ENCODE measurements around the gene ZNF584. TPM values are rescaled to one million over a fixed set of nuclear protein-coding genes. Genes with fewer than 3 reads are reported as not detected.

The ZNF584 gene
- total RNA-seq, 2 donors from 2014 or later = 13.2 to 25.0 TPM

GRCh38 chr19:58450856-58451357 lies 42.5 kb downstream of the ZNF584 start:
- DNase-seq = no peak
- intact Hi-C loops (cut with DNase I) = no loop called here
- ATAC-seq = peak in 1 of 2 donors; percentile 7

GRCh38 chr19:58451358-58452101 lies 43.1 kb downstream of the ZNF584 start, which contains the start of gene ZNF324B:
ZNF324B (plus strand) TSS chr19:58451622; CDS start chr19:58453702, 2,080 bp downstream.
- DNase-seq (peak; percentile 98), ATAC-seq (peak; percentile 99)
- intact Hi-C loops (cut with DNase I) = no loop called here

DNA sequence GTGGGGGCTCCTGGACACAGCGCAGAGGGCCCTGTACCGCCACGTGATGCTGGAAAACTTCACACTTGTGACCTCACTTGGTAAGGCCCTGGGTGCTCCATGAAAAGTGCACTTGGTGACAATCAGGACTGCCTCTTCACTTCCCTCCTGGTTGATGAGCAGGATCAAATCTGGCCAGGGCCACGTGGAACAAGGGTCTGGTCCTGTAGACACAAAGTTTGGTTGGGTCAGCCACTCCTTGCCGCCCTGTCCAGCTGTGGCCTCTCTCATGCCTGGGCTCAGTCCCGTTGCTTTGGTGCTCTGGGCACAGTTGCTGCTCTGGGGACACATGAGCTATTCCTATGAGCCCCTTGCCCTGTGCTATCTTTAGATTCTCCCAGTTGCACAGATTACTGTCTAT lies 45.3 kb downstream of the ZNF584 start:
- intact Hi-C loops (cut with DNase I) = no loop called here
- no peak for ATAC-seq
- no peak for DNase-seq

DNA sequence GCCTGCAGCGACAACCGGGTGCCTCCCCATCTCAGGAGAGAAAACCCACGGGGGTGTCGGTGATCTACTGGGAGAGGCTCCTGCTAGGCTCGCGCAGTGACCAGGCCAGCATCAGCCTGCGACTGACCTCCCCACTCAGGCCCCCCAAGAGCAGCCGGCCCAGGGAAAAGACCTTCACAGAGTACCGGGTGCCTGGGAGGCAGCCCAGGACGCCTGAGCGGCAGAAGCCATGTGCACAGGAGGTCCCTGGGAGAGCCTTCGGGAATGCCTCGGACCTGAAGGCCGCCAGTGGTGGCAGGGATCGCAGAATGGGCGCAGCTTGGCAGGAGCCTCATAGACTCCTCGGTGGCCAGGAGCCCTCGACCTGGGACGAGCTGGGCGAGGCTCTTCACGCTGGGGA lies 46.9 kb downstream of the ZNF584 start:
- DNase-seq = no peak
- intact Hi-C loops (cut with DNase I) = no loop called here
- ATAC-seq = no peak

DNA sequence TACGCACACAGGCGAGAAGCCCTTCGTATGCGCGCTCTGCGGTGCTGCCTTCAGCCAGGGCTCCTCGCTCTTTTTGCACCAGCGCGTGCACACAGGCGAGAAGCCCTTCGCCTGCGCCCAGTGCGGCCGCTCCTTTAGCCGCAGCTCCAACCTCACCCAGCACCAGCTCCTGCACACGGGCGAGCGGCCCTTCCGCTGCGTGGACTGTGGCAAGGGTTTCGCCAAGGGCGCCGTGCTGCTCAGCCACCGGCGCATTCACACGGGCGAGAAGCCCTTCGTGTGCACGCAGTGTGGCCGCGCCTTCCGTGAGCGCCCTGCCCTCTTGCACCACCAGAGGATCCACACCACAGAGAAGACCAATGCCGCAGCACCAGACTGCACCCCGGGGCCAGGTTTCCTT lies 47.7 kb downstream of the ZNF584 start:
- intact Hi-C loops (cut with DNase I) = no loop called here
- no peak for ATAC-seq
- no peak for DNase-seq

DNA sequence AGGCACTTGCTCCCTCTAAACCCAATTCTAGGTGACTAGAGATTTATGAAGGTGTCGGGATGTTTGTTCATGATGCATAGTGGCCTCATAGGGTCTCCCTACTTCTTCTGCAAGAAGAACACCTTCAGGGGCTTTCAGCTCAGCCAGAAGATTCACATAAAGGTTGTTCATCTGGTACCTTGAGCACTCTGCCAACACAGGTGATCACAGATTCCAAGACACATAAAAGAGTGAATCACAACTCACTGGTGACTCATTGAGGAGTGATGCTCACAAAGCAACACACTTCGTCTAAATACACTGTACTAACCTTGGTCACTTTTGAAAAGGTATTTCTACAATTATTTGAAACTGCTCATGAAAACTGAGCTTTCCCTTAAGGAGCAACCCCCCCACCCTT lies 51.6 kb downstream of the ZNF584 start:
- ATAC-seq = no peak
- intact Hi-C loops (cut with DNase I) = no loop called here

GRCh38 chr19:58466089-58466759 lies 57.8 kb downstream of the ZNF584 start:
- intact Hi-C loops (cut with DNase I) = no loop called here
- DNase-seq (no peak), ATAC-seq (peak in 1 of 2 donors; percentile 17)

More for the DNA sequence above, 51.6 kb downstream of the ZNF584 start:
- no peak for DNase-seq

DNA sequence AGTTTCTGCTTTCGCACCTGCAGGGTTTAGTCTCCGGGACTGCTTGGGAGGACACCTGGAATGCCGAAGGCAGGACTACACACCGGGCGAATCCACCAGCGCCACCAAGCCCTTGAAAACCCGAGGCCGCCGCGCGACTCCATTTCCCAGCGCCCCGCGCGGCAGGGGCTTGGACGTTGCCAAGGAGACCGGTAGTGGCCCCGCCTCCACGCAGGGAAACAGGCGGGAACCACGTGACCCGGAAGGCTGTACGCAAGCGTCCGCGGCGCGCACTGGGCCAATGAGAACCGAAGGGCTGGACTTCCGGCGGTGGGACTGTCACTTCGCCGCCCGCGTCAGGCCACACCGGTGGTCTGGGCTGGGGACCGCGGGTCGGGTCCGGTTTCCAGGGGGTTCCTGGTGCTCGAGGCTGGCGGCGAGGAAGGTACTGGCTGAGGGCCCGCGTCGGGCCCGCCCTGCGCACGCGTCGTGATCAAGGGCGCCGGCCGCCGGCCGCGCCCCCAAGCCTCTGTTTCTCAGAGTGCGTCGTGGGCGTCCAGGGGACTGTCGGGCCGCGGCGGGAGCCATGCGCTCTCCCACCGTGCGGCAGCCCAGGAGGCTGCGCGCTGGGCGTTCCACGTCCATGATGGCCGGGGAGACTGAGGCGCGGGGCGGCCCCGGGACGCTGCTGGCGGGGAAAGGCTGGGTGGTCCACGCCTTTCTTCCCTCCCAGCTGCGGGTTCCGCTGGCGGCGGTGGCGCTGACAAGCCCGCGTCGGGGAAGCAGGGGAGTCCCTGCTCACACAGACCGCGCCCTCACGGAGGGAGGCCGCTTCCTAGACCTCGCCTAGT lies 58.5 kb downstream of the ZNF584 start, which contains the start of gene ZNF324:
TSS of gene ZNF324 (plus strand) at position 321 of the 830 bp plus-strand sequence. CDS start 2,106 bp downstream, outside the sequence.
- intact Hi-C loops (cut with DNase I) = no loop called here
- ATAC-seq (peak; percentile 99), DNase-seq (peak; percentile 99)

Small RNA genes within 50 kb of the gene (microRNA-seq; reads per million reads assigned to microRNA genes)
- 0 reads per million in 2 donors for gene MIR4754

Other genes with a start within 250 kb of the ZNF584 start
- 10 to 100 TPM; 20.9 to 28.3 TPM for gene ZNF274, start 225.6 kb upstream of the ZNF584 start, total RNA-seq
- 10 to 100 TPM; 20.2 to 21.8 TPM for gene ZNF544, start 179.7 kb upstream of the ZNF584 start, total RNA-seq
- 1 to 10 TPM; 4.4 to 6.8 TPM for gene ZNF8, start 129.7 kb upstream of the ZNF584 start, total RNA-seq
- gene ERVK3-1, start 103.3 kb upstream of the ZNF584 start, total RNA-seq = 10 to 100 TPM; 19.9 to 22.8 TPM
- 1 to 10 TPM; 2.0 to 2.1 TPM for gene ZSCAN22, start 81.7 kb upstream of the ZNF584 start, total RNA-seq
- 10 to 100 TPM; 18.3 to 18.9 TPM for gene A1BG, start 55.2 kb upstream of the ZNF584 start, total RNA-seq
- under 1 TPM; 0.37 to 0.41 TPM for gene ZNF497, start 45.9 kb upstream of the ZNF584 start, total RNA-seq
- gene ZNF837, start 27.6 kb upstream of the ZNF584 start, total RNA-seq = under 1 TPM; 0.44 to 0.53 TPM
- gene RPS5, start 21.4 kb upstream of the ZNF584 start, total RNA-seq = 100 to 1,000 TPM; 572 to 598 TPM
- gene RNF225, start 13.0 kb upstream of the ZNF584 start, total RNA-seq = not detected
- gene ZNF132, start 31.5 kb downstream of the ZNF584 start, total RNA-seq = 1 to 10 TPM; 4.7 to 7.3 TPM
- gene ZNF324B, start 43.0 kb downstream of the ZNF584 start, total RNA-seq = 1 to 10 TPM; 3.9 to 4.7 TPM
- gene ZNF324, start 58.4 kb downstream of the ZNF584 start, total RNA-seq = 1 to 10 TPM; 4.4 to 6.1 TPM
- 1 to 10 TPM; 4.1 to 5.1 TPM for gene ZNF446, start 67.7 kb downstream of the ZNF584 start, total RNA-seq
- 1 to 10 TPM; 6.0 to 6.3 TPM for gene SLC27A5, start 103.3 kb downstream of the ZNF584 start, total RNA-seq
- gene ZBTB45, start 111.2 kb downstream of the ZNF584 start, total RNA-seq = 10 to 100 TPM; 10.2 to 11.7 TPM
- gene TRIM28, start 135.4 kb downstream of the ZNF584 start, total RNA-seq = 100 to 1,000 TPM; 135 to 150 TPM
- gene CHMP2A, start 146.5 kb downstream of the ZNF584 start, total RNA-seq = 100 to 1,000 TPM; 109 to 113 TPM
- gene UBE2M, start 150.0 kb downstream of the ZNF584 start, total RNA-seq = 100 to 1,000 TPM in 1 of 2 donors, 10 to 100 TPM in 1; 91.4 to 113 TPM
- 10 to 100 TPM in 1 of 2 donors, 1 to 10 TPM in 1; 9.2 to 11.0 TPM for gene MZF1, start 164.7 kb downstream of the ZNF584 start, total RNA-seq

Measured in left cardiac atrium (tissue), 4 donors.